H1 (cell line): ENCODE data around the gene SLC25A4. TPM values are rescaled to one million over a fixed set of nuclear protein-coding genes. Genes with fewer than 3 reads are reported as not detected.

Experiments
- ATF3 ChIP-seq: IDR thresholded peaks from 2 replicates; pipeline ENCODE4 v1.6.1; 2011; ENCODE audit warnings: low read depth, mild to moderate bottlenecking, low read length; ENCODE audit not compliant: insufficient read depth
- EGR1 ChIP-seq: IDR thresholded peaks from 2 replicates; pipeline ENCODE4 v1.6.1; 2011; ENCODE audit warnings: low read depth, low read length, borderline replicate concordance
- SIRT6 ChIP-seq: IDR thresholded peaks from one replicate; pipeline ENCODE4 v1.7.1; 2012; ENCODE audit warnings: low read length, inconsistent platforms
- SP2 ChIP-seq: IDR thresholded peaks from 2 replicates; pipeline ENCODE4 v1.6.1; 2012; ENCODE audit warnings: mild to moderate bottlenecking, low read length, inconsistent platforms
- SP4 ChIP-seq: IDR thresholded peaks from 2 replicates; pipeline ENCODE4 v1.6.1; 2012; ENCODE audit warnings: low read length, inconsistent platforms
- SRF ChIP-seq: IDR thresholded peaks from 2 replicates; pipeline ENCODE4 v1.6.1; 2011; ENCODE audit warnings: mild to moderate bottlenecking, low read depth, low read length, moderate library complexity
- polyA plus RNA-seq, 7 experiments: library from polyadenylated mRNA; depleted of rRNA in 3 of 7; stranded (reverse) in 5 of 7; unstranded in 2 of 7; fragments of >200 nt in 5 of 7; fragments of 200-250 nt in 2 of 7; gene quantifications; 1 replicate in 5 of 7; 2 replicates in 1 of 7; 4 replicates in 1 of 7; pipeline versions ENCODE4 v1.2.1 to v1.2.3, GENCODE V29; 2011 to 2013; ENCODE audit warnings: missing spikeins in 2 of 7, mixed read lengths in 2 of 7
- total RNA-seq: library from RNA; stranded (reverse); fragmentation: NEBNext Ultra II Directional; extraction: Animal tissue kit (Norgen Biotek cat#: 25700); gene quantifications from 2 replicates; pipeline ENCODE4 v1.2.1, GENCODE V29; 2021
- TF ChIP-seq, protein P1 (sequence below): fragments of 300-600 bp; sonication (generic); IDR thresholded peaks from 2 replicates; pipeline ENCODE4 v1.7.1; 2012; ENCODE audit warnings: low read length, moderate library complexity, mild to moderate bottlenecking, inconsistent platforms; ENCODE audit not compliant: insufficient replicate concordance

Gene SLC25A4
- total and polyA plus RNA-seq, 2 of the 8 experiments (the other 6 are each of a cell fraction or from before 2014, with no cell fraction given), result 41.3 to 42.0 TPM

DNA sequence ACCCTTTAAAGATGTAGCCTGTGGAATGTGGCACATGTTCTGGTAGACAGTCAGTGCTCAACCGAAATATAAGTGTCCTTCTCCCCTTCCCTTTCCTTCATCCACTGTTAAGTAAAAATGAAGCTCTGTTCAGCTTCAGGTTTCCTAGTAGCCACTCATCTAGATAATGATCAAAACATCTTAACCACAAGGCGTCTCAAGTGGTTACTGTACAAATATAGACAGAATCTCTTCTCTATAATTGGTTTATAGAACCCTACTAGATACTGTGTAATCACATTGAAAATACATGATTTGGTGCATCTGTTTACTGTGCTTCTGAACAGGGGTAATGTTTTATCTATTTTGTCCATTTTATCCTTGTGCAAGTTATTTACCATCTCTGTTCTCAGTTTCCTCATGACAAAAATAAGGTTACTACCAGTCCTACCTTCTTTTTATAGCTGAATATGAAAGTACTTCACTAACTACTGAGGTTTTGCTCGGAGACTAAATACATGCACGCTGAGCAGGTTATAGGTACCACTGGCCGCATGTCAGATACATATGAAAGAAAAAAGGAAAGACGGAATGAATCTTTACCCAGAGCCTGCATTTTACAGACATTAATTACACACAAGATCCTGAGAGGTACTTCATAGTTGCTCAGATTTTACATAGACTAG, 20.3 kb upstream of the SLC25A4 start (continued):
- TF ChIP-seq, protein P1, sequence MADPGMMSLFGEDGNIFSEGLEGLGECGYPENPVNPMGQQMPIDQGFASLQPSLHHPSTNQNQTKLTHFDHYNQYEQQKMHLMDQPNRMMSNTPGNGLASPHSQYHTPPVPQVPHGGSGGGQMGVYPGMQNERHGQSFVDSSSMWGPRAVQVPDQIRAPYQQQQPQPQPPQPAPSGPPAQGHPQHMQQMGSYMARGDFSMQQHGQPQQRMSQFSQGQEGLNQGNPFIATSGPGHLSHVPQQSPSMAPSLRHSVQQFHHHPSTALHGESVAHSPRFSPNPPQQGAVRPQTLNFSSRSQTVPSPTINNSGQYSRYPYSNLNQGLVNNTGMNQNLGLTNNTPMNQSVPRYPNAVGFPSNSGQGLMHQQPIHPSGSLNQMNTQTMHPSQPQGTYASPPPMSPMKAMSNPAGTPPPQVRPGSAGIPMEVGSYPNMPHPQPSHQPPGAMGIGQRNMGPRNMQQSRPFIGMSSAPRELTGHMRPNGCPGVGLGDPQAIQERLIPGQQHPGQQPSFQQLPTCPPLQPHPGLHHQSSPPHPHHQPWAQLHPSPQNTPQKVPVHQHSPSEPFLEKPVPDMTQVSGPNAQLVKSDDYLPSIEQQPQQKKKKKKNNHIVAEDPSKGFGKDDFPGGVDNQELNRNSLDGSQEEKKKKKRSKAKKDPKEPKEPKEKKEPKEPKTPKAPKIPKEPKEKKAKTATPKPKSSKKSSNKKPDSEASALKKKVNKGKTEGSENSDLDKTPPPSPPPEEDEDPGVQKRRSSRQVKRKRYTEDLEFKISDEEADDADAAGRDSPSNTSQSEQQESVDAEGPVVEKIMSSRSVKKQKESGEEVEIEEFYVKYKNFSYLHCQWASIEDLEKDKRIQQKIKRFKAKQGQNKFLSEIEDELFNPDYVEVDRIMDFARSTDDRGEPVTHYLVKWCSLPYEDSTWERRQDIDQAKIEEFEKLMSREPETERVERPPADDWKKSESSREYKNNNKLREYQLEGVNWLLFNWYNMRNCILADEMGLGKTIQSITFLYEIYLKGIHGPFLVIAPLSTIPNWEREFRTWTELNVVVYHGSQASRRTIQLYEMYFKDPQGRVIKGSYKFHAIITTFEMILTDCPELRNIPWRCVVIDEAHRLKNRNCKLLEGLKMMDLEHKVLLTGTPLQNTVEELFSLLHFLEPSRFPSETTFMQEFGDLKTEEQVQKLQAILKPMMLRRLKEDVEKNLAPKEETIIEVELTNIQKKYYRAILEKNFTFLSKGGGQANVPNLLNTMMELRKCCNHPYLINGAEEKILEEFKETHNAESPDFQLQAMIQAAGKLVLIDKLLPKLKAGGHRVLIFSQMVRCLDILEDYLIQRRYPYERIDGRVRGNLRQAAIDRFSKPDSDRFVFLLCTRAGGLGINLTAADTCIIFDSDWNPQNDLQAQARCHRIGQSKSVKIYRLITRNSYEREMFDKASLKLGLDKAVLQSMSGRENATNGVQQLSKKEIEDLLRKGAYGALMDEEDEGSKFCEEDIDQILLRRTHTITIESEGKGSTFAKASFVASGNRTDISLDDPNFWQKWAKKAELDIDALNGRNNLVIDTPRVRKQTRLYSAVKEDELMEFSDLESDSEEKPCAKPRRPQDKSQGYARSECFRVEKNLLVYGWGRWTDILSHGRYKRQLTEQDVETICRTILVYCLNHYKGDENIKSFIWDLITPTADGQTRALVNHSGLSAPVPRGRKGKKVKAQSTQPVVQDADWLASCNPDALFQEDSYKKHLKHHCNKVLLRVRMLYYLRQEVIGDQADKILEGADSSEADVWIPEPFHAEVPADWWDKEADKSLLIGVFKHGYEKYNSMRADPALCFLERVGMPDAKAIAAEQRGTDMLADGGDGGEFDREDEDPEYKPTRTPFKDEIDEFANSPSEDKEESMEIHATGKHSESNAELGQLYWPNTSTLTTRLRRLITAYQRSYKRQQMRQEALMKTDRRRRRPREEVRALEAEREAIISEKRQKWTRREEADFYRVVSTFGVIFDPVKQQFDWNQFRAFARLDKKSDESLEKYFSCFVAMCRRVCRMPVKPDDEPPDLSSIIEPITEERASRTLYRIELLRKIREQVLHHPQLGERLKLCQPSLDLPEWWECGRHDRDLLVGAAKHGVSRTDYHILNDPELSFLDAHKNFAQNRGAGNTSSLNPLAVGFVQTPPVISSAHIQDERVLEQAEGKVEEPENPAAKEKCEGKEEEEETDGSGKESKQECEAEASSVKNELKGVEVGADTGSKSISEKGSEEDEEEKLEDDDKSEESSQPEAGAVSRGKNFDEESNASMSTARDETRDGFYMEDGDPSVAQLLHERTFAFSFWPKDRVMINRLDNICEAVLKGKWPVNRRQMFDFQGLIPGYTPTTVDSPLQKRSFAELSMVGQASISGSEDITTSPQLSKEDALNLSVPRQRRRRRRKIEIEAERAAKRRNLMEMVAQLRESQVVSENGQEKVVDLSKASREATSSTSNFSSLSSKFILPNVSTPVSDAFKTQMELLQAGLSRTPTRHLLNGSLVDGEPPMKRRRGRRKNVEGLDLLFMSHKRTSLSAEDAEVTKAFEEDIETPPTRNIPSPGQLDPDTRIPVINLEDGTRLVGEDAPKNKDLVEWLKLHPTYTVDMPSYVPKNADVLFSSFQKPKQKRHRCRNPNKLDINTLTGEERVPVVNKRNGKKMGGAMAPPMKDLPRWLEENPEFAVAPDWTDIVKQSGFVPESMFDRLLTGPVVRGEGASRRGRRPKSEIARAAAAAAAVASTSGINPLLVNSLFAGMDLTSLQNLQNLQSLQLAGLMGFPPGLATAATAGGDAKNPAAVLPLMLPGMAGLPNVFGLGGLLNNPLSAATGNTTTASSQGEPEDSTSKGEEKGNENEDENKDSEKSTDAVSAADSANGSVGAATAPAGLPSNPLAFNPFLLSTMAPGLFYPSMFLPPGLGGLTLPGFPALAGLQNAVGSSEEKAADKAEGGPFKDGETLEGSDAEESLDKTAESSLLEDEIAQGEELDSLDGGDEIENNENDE, result no peak
- TF ChIP-seq SIRT6 (no peak), ATF3 (no peak), SP2 (no peak), SRF (no peak), SP4 (no peak), EGR1 (no peak)
